SH-SY5Y (cell line): ENCODE measurements around the gene MYLK4.

Experiments used
- GATA2 ChIP-seq: IDR thresholded peaks from 2 replicates; pipeline ENCODE4 v1.6.1; 2011; ENCODE audit warnings: mild to moderate bottlenecking, low read depth, low read length
- GATA3 ChIP-seq: IDR thresholded peaks from 2 replicates; pipeline ENCODE4 v1.6.1; 2011; ENCODE audit warnings: low read depth, mild to moderate bottlenecking, low read length, moderate library complexity

DNA sequence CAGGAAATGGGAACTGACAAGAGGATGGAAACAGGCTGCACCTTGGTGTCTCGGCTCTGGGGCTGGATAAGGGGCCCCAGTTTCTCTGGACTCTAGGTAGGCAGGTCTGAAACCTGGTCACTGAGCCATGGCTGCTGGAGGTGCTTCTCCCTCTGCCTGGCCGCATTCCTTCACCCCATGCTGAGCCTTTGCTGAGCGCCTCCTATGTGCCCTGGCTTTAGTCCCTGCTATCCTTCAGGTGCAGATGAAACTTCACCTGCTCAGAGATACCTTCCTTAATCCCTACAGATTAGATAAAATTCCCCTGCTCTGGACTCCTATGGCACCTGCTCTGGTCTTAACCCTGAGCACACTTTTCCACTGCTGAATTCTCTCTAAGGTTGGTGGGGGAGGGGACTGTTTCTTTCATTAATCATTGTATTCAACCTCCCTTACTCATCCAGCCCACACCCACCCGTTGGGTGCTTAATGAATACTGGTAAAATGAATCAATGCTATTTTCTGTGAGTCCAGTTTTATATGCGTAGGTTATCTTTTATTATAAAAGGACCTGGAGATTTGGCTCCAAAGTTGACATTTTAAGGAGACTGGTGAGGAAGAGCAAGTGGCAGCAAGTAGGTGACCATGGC is 19.3 kb downstream of the MYLK4 start:
- no peak for TF ChIP-seq GATA2
- TF ChIP-seq GATA3 = no peak
